GM19193 (cell line): ENCODE results near the gene GTPBP4.

Experiments
- POLR2A ChIP-seq: IDR thresholded peaks from 4 replicates; pipeline ENCODE4 v1.6.1; 2011; ENCODE audit not compliant: insufficient read depth, insufficient read length; ENCODE audit errors: extremely low read depth

GTPBP4 gene

GRCh38 chr10:1068380-1069361, 80.4 kb downstream of the GTPBP4 start:
- no peak for TF ChIP-seq POLR2A
